ENCODE data around the gene MMP1. TPM values are rescaled to one million over a fixed set of nuclear protein-coding genes. Genes with fewer than 3 reads are reported as not detected.
A peak's percentile ranks its signal among the peaks of the same experiment; 100 is the strongest.

Gene MMP1
- total and polyA plus RNA-seq, 2 of the 4 experiments (the other 2 are of a cell fraction) = 166 to 245 TPM

- in situ Hi-C loops (cut with MboI; ENCODE audit: low sequenced_read_pairs) = no loop called here
- H3K4me2 ChIP-seq (ENCODE audit: low read depth, low read length) = no peak overlapping the region
- H4K91ac ChIP-seq (ENCODE audit: insufficient read depth, low read depth, low read length) = no peak overlapping the region
- H3K36me3 ChIP-seq (ENCODE audit: control insufficient read depth, insufficient read depth, low read length) = no peaks in the 10 kb centered on the region
- ATAC-seq (ENCODE audit: low read depth) (no peak), DNase-seq (peak; percentile 27)
- H4K20me1 ChIP-seq (ENCODE audit: insufficient read depth, low read length) = no peaks in the 10 kb centered on the region
- no peak overlapping the region for H2BK15ac ChIP-seq (ENCODE audit: low read depth, low read length)
- H3K18ac ChIP-seq (ENCODE audit: low read depth, low read length) = no peak overlapping the region
- 83% methylated on average over 4 of the region's 8 CpGs; no CpG with 5 or more reads in 1 of the 2 experiments for WGBS, 2 experiments (ENCODE audit: extremely low coverage in 2 of 2, insufficient read length in 1 of 2)
- no peak overlapping the region for H3K56ac ChIP-seq (ENCODE audit: extremely low read depth, insufficient read depth, low read length)
- no peak overlapping the region for H2BK120ac ChIP-seq (ENCODE audit: low read depth, low read length)
- no peak overlapping the region for H2BK20ac ChIP-seq (ENCODE audit: low read depth, low read length)
- ChIA-PET POLR2A (ENCODE audit: unreplicated experiment) (no interaction called here), CTCF (interaction anchor here (1.0 kb wide), 1 partner anchor 219 kb away, joined by 3 read pairs; no protein-coding TSS in a partner anchor)
- H3K27me3 ChIP-seq (ENCODE audit: control insufficient read depth, insufficient read depth, low read length) = no peaks in the 10 kb centered on the region
- no peak overlapping the region for H3K27ac ChIP-seq (ENCODE audit: insufficient read depth, low read length)
- no peak overlapping the region for H2AK9ac ChIP-seq (replicated peaks; ENCODE audit: low read depth, low read length, poor library complexity)
- no peak overlapping the region for H3K14ac ChIP-seq (replicated peaks; ENCODE audit: low read depth, low read length)
- no peak overlapping the region for H3K23ac ChIP-seq (ENCODE audit: low read depth, low read length)
- no peak overlapping the region for H3K9ac ChIP-seq (ENCODE audit: low read depth, low read length)
- H3K4me3 ChIP-seq (ENCODE audit: insufficient read depth, low read depth, low read length) = no peak overlapping the region
- TF ChIP-seq RAD21 (IDR thresholded peaks at IDR 0.05; ENCODE audit: low read length) = no peak
- TF ChIP-seq ELK1 (IDR thresholded peaks at IDR 0.05; ENCODE audit: borderline replicate concordance, low read depth, low read length) = no peak
- TF ChIP-seq BHLHE40 (IDR thresholded peaks at IDR 0.05; ENCODE audit: low read depth, low read length) = no peak
- TF ChIP-seq CHD1 (IDR thresholded peaks at IDR 0.05; ENCODE audit: low read depth, low read length) = no peak
- TF ChIP-seq MAFK (IDR thresholded peaks at IDR 0.05; ENCODE audit: low read depth, low read length) = no peak
- TF ChIP-seq RCOR1 (IDR thresholded peaks at IDR 0.05; ENCODE audit: insufficient replicate concordance, low read length) = no peak
- no peak for TF ChIP-seq SMC3 (IDR thresholded peaks at IDR 0.05; ENCODE audit: low read depth, low read length)
- no peak for TF ChIP-seq MAZ (IDR thresholded peaks at IDR 0.05; ENCODE audit: borderline replicate concordance, low read depth, low read length)
- TF ChIP-seq CTCF (conservative IDR thresholded peaks at IDR 0.05; ENCODE audit: low read depth, low read length) = no peak
- no peak for TF ChIP-seq NFE2L2 (IDR thresholded peaks at IDR 0.05; ENCODE audit: low read depth, low read length)
- no peak for TF ChIP-seq USF2 (IDR thresholded peaks at IDR 0.05; ENCODE audit: low read depth, low read length)
- no peak for TF ChIP-seq CEBPB (IDR thresholded peaks at IDR 0.05; ENCODE audit: low read depth, low read length)
- TF ChIP-seq RFX5 (IDR thresholded peaks at IDR 0.05; ENCODE audit: low read depth, low read length) = no peak
- TF ChIP-seq FOS (IDR thresholded peaks at IDR 0.05; ENCODE audit: low read depth, low read length) = no peak
- no peak for TF ChIP-seq POLR2A (IDR thresholded peaks at IDR 0.05; ENCODE audit: low read depth, low read length)
- no peak for TF ChIP-seq MXI1 (IDR thresholded peaks at IDR 0.05; ENCODE audit: borderline replicate concordance, low read depth, low read length)
- H3K79me1 ChIP-seq (ENCODE audit: low read depth in 1 of 2, low read length in 2 of 2) = no peaks in the 10 kb centered on the region
- H3K9me1 ChIP-seq (ENCODE audit: insufficient read depth, low read length) = no peaks in the 10 kb centered on the region
- no peak overlapping the region for H4K5ac ChIP-seq (ENCODE audit: low read depth, low read length)
- no peaks in the 10 kb centered on the region for H3K4me1 ChIP-seq (ENCODE audit: control insufficient read depth, insufficient read depth, low read length)
- dilution Hi-C loops (cut with HindIII; ENCODE audit: low sequenced_read_pairs, unreplicated experiment) = no loop called here
- H4K8ac ChIP-seq (ENCODE audit: low read depth in 2 of 2, low read length in 2 of 2) = no peak overlapping the region
- BruUV-seq (replicated peaks) = no TSS peak
- no peak overlapping the region for H2AK5ac ChIP-seq (ENCODE audit: low read depth, low read length)
- no peak overlapping the region for H2BK5ac ChIP-seq (ENCODE audit: low read depth, low read length, poor library complexity, severe bottlenecking)
- H2AFZ ChIP-seq (replicated peaks; ENCODE audit: low read length, poor library complexity) = no peak overlapping the region
- intact Hi-C loops (cut with micrococcal nuclease) = no loop called here
- H3K4ac ChIP-seq (ENCODE audit: low read depth, low read length) = no peak overlapping the region
- no peaks in the 10 kb centered on the region for H3K9me3 ChIP-seq (ENCODE audit: control insufficient read depth, insufficient read depth, low read length)
Measured at GRCh38 chr11:102788334-102788995, 9.5 kb downstream of the MMP1 start.

All from IMR-90 (cell line).